HepG2 (cell line): Measurements from ENCODE around the gene TCF20. TPM values are rescaled to one million over a fixed set of nuclear protein-coding genes. Genes with fewer than 3 reads are reported as not detected.

Experiments used
- CTCF ChIP-seq: sonication (generic); formaldehyde crosslinking; IDR thresholded peaks from 2 replicates; pipeline ENCODE4 v1.5.0; 2020; ENCODE audit warnings: mild to moderate bottlenecking, missing genetic modification reagents, moderate library complexity
- HNF4G ChIP-seq, 2 experiments: sonication (generic) in 1 of 2; formaldehyde crosslinking in 1 of 2; IDR thresholded peaks; 2 replicates each; pipeline versions ENCODE4 v1.4.0 to v1.6.1; 2011 to 2020; ENCODE audit warnings: borderline replicate concordance in 2 of 2, low read depth in 2 of 2, mild to moderate bottlenecking in 2 of 2, low read length in 1 of 2, missing genetic modification reagents in 1 of 2, moderate library complexity in 1 of 2
- KDM4B ChIP-seq: sonication (generic); formaldehyde crosslinking; IDR thresholded peaks from 2 replicates; pipeline ENCODE4 v1.4.0; 2020; ENCODE audit warnings: missing genetic modification reagents
- PATZ1 ChIP-seq: sonication (generic); formaldehyde crosslinking; IDR thresholded peaks from 2 replicates; pipeline ENCODE4 v1.4.0; 2020; ENCODE audit warnings: missing genetic modification reagents
- PAX8 ChIP-seq: sonication (generic); formaldehyde crosslinking; IDR thresholded peaks from 2 replicates; pipeline ENCODE4 v1.8.0; 2022; ENCODE audit warnings: mild to moderate bottlenecking, missing genetic modification reagents, borderline replicate concordance
- PLRG1 ChIP-seq: fragments of 450-650 bp; conservative IDR thresholded peaks from 2 replicates; pipeline ENCODE4 v1.6.1; 2016
- REST ChIP-seq, 2 experiments: IDR thresholded peaks; 2 replicates each; pipeline ENCODE4 v1.6.1; 2011 to 2012; ENCODE audit warnings: low read length in 2 of 2, borderline replicate concordance in 1 of 2, low read depth in 1 of 2, mild to moderate bottlenecking in 1 of 2, moderate library complexity in 1 of 2
- SP5 ChIP-seq: IDR thresholded peaks from 2 replicates; pipeline ENCODE4 v1.6.1; 2016; ENCODE audit warnings: low read depth, borderline replicate concordance
- TCF7L2 ChIP-seq: IDR thresholded peaks from 2 replicates; pipeline ENCODE4 v1.6.1; 2011; ENCODE audit warnings: mild to moderate bottlenecking, low read depth, low read length, moderate library complexity
- ZBTB25 ChIP-seq: IDR thresholded peaks from 2 replicates; pipeline ENCODE4 v1.6.1; 2018; ENCODE audit warnings: missing genetic modification reagents
- ZNF597 ChIP-seq: sonication (generic); formaldehyde crosslinking; IDR thresholded peaks from 2 replicates; pipeline ENCODE4 v1.5.0; 2020; ENCODE audit warnings: missing genetic modification reagents
- ZNF790 ChIP-seq: sonication (generic); formaldehyde crosslinking; IDR thresholded peaks from 2 replicates; pipeline ENCODE4 v1.8.0; 2022; ENCODE audit warnings: missing genetic modification reagents, mild to moderate bottlenecking, borderline replicate concordance
- ZXDC ChIP-seq: sonication (generic); formaldehyde crosslinking; IDR thresholded peaks from 2 replicates; pipeline ENCODE4 v1.5.0; 2020; ENCODE audit warnings: mild to moderate bottlenecking, missing genetic modification reagents
- polyA plus RNA-seq, 8 experiments: library from polyadenylated mRNA; depleted of rRNA in 3 of 8; stranded (reverse) in 7 of 8; unstranded in 1 of 8; fragments of >200 nt; fragmentation: Illumina TruSeq in 4 of 8; extraction: Trizol in 4 of 8; gene quantifications; 2 replicates each; pipeline versions ENCODE4 v1.2.1 to v1.2.3, GENCODE V29; 2011 to 2016; ENCODE audit warnings: low read depth in 4 of 8, missing spikeins in 1 of 8, mixed read lengths in 1 of 8; ENCODE audit not compliant: insufficient read depth in 1 of 8
- total RNA-seq, 5 experiments: library from RNA; depleted of rRNA; stranded (reverse); fragments of >200 nt; fragmentation: Illumina TruSeq; extraction: Trizol; gene quantifications; 2 replicates each; pipeline ENCODE4 v1.2.3, GENCODE V29; 2016; ENCODE audit warnings: low read depth in 1 of 5

The TCF20 gene
- total and polyA plus RNA-seq, 2 of the 13 experiments (the other 11 are each of a cell fraction or from before 2014, with no cell fraction given) = 12.8 to 23.7 TPM

- TF ChIP-seq SP5 (CRISPR knock-in tag) (0 out of 2 replicates have a peak, but pooled peaks have one; percentile 16), PATZ1 (CRISPR knock-in tag) (peak; percentile 48; the same call in 1 of the 2 replicates), CTCF (CRISPR knock-in tag) (0 out of 2 replicates have a peak, but pooled peaks have one; percentile 8), ZBTB25 (CRISPR knock-in tag) (no peak), ZNF790 (CRISPR knock-in tag) (no peak), HNF4G (IDR thresholded peaks at IDR 0.05; ENCODE audit: borderline replicate concordance, low read depth, low read length) (peak; percentile 32; the same call in 1 of the 2 replicates), HNF4G (CRISPR knock-in tag; IDR thresholded peaks at IDR 0.05; ENCODE audit: borderline replicate concordance, low read depth) (no peak), PLRG1 (no peak), REST (IDR thresholded peaks at IDR 0.05; ENCODE audit: borderline replicate concordance in 1 of 2, low read depth in 1 of 2, low read length in 2 of 2) (no peak), ZXDC (0 out of 2 replicates have a peak, but pooled peaks have one; percentile 38), KDM4B (CRISPR knock-in tag) (no peak), PAX8 (CRISPR knock-in tag) (no peak), ZNF597 (CRISPR knock-in tag) (no peak), TCF7L2 (peak; percentile 69)
Measured at GRCh38 chr22:42303396-42304323, 33.2 kb upstream of the TCF20 start (continued).
